Activated CD8-positive, alpha-beta memory T cell treated with anti-CD3 and anti-CD28 coated beads for 24 hours (primary cell): ENCODE results near the gene NUTM2D.
"Not testable (repeated sequence)": the region's sequence is repeated elsewhere in the genome, so short reads cannot be mapped to it uniquely, and the experiment has no call there.

Experiments
- DNase-seq: peaks from one replicate; pipeline ENCODE4 v3.0.0-alpha.2; 2020

NUTM2D gene, protein sequence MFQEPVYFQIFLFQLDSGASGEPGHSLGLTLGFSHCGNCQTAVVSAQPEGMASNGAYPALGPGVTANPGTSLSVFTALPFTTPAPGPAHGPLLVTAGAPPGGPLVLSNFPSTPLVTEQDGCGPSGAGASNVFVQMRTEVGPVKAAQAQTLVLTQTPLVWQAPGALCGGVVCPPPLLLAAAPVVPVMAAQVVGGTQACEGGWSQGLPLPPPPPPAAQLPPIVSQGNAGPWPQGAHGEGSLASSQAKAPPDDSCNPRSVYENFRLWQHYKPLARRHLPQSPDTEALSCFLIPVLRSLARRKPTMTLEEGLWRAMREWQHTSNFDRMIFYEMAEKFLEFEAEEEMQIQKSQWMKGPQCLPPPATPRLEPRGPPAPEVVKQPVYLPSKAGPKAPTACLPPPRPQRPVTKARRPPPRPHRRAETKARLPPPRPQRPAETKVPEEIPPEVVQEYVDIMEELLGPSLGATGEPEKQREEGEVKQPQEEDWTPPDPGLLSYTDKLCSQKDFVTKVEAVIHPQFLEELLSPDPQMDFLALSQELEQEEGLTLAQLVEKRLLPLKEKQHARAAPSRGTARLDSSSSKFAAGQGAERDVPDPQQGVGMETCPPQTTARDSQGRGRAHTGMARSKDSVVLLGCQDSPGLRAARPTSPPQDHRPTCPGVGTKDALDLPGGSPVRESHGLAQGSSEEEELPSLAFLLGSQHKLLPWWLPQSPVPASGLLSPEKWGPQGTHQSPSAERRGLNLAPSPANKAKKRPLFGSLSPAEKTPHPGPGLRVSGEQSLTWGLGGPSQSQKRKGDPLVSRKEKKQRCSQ

DNA sequence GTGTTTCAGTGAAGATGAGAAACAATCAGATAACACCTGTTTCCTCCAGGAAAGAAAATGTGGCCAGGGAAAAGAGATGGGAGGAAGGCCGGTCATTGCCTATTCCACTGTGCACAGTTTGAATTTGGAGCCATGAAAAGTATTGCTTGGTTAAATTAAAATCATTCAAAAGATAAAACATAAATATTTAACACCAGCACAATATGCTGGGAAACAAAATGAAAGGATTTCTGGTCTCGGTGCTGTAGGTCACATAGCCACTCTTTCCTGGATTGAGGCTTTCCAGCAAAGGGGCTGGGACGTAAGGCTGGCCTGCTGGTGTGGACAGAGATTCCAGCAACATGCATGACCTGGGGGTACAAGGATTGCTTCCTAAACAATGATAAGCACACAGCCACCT lies at the start of gene NUTM2D:
Gene NUTM2D, plus strand, starts transcription at position 301 of the 400 bp plus-strand sequence. CDS start 522 bp downstream, outside the sequence.
- DNase-seq, result not testable (repeated sequence)

DNA sequence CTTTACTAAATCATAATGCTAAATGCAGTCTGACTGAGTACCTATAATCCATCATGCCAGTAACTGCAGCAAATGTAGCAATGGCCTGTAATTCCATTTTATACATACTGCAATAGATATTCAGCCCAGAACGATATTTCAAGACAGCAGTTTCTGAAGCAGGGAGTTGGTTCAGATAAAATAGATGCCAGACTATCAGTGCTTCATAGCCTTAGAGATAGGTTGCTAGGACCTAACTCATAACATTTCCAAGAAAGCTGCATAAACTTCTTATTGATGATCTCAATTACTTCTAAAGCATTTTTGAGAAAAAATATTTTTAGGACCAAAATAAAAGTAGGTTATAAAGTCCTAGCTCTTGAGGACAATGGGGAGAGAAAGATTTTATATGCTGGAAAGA lies 48.8 kb upstream of the NUTM2D start:
- not testable (repeated sequence) for DNase-seq

DNA sequence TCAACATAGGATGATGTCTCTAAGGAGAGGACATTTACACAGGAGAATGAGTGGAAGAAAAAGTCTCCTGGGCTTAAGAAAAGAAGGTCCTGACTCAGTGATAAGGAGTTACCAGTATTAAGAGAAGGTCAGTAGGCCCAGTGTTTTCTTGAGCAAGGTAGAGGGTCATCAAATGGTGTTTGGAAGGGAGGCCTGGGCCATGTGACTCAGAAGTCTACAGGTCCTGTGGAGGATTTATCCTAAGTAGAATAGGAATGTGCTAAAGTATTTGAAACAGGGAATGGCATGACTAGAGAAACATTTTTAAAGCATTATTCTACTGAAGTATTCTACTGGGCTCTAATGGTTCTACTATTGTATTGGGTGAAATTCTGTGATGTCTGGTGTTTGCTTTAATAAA lies 47.9 kb upstream of the NUTM2D start:
- DNase-seq, result not testable (repeated sequence)

DNA sequence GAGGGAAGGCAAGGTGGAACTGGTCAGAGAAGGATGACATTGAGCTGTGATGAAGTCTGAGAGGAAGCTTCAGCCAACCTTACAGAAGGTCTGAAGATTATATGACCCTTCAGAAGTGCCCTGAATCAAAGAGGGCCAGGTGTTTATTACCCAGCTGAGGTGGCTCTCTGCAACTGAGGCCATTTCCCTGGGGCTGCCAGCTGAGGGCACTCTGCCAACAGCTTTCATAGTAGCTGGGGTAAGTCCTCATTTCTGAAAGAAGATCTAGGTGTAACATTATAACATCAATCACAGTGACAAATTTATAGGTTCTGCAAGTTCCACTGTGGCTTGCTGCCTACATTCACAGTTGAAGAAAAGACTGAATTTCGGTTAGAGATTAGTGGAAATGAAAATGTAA lies 46.0 kb upstream of the NUTM2D start:
- DNase-seq, result not testable (repeated sequence)

DNA sequence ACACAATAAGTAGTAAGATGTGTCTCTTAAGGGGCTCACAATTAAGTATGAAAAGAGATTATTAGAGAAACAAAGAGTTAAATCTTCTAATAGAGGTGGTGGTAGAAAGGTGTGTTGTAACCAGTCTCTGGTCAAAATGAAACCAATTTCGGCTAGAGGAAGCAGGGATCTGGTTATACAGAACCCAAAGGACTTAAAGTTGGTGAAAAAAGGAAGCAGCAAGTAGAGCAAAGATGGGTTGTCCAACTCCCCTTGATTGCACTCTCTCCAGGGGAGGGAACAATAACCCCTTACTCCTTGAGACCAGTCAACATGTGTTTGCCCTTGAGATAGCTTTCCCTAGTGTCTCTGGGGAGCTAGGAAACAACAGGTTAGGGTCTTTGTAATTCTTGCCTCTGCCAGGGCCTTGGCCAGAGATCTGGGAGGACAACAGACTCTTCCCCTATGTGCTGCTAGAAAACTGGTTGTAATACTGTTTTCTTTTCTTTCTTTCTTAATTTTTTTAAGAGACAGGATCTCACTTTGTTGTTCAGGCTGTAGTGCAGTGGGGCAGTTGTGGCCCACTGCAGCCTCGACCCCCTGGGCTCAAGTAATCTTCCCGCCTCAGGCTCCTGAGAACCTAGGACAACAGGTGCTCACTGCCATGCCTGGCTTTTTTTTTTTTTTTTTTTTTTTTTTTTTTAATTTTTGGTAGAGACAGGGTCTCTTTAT lies 43.7 kb upstream of the NUTM2D start:
- not testable (repeated sequence) for DNase-seq

DNA sequence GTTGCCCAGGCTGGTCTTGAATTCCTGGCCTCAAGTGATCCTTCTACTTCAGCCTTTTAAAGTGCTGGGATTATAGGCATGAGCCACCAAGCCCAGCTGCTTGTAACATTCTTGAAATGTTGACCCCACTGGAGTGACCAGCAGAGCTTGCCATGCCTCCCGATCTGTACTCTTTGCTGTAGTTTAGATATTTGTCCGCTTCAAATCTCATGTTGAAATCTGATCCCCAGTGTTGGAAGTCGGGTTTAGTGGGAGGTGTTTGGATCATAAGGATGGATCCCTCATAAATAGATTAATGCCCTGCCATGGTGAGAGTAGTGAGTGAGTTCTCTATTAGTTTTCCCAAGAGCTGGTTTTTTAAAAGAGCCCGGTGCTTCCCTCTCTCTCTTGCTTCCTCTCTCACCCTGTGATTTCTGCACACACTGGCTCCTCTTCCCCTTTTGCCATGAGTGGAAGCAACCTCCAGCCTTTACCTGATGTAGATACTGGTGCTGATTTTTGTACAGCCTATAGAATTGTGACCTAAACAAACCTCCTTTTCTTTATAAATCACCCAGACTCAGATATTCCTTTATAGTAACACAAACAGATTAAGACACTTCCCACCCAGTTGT lies 43.1 kb upstream of the NUTM2D start:
- not testable (repeated sequence) for DNase-seq

DNA sequence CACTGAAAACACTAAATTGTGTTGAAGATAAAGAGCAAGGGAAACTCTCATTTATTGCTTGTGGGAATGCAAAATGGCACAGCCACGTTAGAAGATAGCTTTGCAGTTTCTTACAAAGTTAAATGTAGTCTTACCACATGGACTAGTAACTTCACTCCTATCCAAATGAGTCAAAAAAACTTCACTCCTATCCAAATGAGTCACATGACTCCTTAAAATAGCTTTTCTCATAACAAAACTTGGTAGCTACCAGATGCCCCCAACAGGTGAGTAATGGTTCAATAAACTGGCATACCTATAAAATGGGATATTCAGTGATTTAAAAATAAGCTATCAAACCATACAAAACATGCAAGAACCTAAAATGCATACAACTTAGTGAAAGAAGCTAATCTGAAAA lies 36.0 kb upstream of the NUTM2D start:
- not testable (repeated sequence) for DNase-seq

DNA sequence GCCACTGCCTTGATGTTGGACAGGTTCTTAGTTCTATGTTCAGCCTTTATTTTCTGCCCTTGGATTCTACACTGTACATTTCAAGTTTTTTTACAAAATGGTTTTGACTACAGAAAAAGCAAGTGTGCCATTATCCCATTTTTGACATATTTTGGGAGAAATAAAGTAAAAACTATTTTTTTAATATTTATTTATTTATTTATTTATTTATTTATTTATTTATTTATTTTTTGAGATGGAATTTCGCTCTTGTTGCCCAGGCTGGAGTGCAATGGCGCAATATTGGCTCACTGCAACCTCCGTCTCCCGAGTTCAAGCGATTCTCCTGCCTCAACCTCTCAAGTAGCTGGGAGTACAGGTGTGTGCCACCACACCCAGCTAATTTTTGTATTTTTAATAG lies 33.0 kb upstream of the NUTM2D start:
- not testable (repeated sequence) for DNase-seq

DNA sequence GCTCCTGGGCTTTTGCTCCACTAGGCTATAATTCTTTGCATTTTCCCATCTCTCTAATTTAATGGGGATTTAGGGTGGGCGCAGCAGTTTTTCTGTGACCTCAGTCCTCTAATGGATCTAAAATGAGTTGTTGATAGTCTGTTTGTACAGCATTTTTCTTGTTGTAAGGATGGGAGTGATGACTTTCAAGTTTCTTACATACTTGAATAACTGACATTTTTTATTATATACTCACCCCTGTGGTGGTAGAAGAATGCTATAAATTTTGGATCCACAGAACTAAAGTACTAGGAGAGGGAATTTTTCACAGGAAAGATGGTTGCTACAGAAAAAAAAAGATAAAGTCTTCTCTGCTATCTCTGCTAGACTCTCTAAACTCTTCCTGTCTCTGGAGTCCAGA lies 29.6 kb upstream of the NUTM2D start:
- not testable (repeated sequence) for DNase-seq

DNA sequence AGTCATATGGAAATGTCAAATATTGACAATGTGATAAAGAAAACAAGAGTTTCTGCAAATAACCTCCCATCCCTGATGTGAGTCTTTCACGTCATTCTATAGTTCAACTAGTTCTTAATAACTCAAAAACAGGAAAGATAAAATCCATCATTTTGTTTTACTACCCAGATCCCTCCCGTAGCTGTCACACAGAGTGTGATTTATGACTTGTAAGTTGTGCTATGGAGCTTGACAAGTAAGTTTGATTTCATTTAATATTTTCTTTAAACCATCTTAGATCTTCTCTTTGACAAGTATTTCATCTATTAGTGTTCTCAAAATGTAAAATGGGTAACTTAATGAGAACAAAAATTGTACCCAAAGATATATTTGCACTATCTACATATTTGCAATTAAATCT lies 28.4 kb upstream of the NUTM2D start:
- not testable (repeated sequence) for DNase-seq

DNA sequence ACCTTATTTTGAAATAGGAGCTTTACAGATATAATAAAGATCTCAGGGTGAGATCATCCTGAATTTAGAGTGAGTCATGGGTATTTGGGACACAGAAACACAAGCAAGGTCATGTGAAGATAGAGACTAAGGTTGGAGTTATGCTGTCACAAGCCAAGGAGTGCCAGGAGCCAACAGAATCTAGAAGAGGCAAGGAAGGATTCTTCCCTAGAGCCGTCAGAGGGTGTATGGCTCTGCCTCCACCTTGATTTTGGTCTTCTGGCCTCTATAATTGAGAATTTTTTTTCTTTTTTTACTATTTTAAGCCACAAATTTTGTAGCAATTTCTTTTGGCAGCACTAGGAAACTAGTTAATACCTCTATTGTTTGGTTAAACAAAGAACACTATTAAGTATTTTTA lies 24.9 kb upstream of the NUTM2D start:
- DNase-seq, result not testable (repeated sequence)

DNA sequence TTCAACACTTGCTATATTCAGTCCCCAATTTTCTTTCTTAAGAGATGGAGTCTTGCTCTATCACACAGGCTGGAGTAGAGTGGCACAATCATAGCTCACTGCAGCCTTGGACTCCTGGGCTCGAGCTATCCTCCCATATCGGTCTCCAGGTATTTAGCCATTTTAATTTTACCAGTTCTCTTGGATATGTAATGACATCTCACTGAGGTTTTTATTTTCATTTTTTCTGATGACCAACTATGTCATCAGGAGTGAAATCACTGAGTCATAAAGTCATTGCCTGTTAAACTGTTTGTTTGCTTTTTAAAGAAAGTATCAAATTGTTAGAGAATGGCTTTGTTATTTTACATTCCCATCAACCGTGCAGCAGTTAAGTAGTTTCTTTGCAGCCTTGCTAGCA lies 17.1 kb upstream of the NUTM2D start:
- DNase-seq, result not testable (repeated sequence)

DNA sequence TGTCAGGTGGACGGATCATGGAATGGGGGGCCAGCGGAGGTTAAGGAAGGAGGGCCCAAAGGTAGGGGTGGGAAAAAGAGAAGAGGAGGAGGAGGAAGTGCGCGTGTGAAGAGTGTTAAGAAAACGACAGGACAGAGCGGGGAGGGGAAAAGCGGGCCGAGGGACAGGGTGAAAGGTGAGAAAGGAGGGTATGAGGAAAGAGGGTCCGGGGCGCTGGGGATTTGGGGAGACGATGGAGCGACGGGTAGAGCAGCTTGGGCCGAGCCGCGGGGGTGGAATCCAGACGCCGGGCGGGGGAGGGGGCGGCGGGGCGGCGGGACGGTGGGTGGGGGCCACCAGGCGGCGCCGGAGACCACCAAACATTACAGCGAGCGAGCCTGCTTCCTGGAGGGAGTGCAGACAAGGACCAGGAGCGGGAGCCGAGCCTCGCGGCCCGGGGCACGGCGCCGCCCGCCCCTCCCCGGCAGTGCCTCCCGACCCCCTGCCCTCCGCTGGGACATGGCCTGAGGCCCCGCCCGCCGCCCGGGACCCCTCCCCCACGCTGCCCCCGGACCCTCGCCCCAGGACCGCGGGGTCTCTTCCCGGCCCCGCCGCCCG lies 15.9 kb upstream of the NUTM2D start:
- DNase-seq, result not testable (repeated sequence)

DNA sequence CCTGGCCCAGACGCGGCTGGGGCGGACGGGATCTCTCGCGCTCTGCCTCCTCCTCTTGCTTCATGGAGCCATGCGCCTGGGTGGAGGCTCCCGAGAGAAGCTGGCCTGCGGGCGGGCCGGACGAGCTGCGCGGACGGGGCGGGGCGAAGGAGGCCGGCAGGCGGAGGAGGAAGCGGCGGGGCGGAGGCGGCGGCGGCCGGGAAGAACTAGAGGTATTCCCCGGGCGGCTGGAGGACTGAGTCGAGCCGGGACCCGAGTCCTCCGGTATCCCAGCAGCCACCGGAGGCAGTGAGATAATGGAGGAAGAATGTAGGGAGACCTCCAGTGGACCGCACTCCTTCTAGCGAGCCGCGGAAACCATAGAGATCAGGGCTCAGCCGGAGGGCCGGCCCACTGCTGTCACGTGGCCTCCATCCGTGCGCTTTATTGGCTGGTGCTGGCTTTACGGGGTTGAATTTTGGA lies 15.3 kb upstream of the NUTM2D start:
- DNase-seq, result peak; percentile 91

DNA sequence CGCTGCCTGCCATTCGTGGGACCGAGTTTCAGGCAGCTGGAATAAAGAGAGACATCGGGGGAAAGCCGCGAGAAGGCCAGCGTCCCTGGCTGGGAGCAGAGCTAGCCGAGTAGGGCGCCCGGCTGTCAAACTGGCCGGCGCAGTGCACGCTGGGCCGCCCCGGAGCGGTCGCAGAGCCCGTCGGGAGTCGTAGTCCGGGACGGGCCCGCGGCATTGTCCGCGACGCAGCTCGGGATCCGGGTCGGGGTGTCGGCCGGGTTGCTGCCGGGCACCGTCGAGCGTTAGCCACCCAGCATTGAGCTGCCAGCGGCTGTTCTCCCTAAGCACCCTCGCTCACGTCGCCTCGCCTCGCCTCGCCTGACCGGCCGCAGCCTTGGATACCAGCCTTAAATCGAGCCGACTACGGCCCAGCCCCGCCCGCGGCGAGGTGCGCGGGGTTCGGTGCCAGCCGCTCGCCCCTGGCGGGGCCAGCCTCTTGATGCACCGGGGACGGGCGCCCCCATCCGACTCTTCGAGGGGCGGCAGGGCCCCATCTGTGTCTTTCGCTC lies 14.8 kb upstream of the NUTM2D start:
- peak; percentile 90 for DNase-seq

DNA sequence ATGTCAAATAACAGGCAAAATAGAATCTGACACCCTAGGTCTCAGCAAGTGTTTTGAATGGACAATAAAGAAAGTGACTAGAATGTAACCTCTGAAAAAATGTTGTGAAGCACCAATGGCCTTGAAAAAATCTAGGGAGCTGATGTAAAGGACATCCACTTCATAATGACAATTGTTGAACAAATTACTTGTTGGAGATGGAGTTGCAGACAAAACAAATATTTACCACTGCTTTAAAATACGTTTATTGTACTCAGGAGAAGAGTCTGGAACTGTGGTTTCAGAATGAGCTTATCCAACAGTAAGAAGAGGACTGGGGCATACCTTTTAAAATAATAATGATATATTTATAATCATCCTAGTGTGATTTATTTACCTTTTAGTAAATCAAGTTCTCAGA lies 11.8 kb upstream of the NUTM2D start:
- not testable (repeated sequence) for DNase-seq

DNA sequence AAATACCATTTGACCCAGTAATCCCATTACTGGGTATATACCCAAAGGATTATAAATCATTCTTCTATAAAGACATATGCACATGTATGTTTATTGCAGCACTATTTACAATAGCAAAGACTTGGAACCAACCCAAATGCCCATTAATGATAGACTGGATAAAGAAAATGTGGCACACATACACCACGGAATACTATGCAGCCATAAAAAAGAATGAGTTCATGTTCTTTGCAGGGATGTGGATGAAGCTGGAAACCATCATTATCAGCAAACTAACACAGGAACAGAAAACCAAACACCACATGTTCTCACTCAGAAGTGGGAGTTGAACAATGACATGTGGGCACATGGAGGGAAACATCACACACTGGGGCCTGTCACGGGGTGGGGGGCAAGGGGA lies 7.4 kb upstream of the NUTM2D start:
- not testable (repeated sequence) for DNase-seq

DNA sequence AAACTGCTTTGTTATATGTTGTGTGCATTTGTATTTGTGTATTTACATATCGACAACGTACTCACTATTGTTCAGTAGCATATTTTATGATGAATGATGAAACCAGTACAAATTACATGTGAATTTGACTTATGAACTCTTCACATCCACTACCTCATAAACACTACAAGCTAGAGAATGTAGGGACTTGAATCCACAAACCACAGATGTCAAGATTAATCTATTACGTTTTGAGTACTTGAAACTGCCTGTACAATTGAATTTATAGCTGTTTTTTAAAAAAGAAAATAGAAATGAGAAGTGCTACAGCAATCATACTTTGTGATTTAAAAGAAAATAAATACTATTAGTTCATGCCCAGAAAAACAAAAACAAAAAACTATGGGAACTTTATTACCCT lies 4.7 kb upstream of the NUTM2D start:
- not testable (repeated sequence) for DNase-seq

DNA sequence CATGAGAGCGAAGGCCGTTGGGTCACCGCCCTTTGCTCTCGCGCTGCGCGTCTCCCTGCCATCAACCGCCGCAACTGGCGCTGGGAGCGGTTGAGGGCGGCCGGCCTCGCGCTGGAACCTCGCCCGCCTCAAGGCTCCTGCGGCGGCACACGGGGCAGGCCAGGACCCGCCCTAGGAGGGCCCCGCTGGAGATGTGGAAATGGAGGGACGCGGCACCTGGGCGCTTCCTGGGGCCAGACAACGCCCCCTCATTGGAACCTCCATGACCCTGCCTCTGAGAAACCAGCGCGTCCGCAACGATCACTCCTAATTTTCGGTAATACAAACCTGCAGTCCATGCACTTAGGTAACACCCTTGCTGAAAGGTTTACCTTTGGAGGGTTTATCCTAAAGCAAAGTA lies 2.4 kb upstream of the NUTM2D start:
- DNase-seq, result not testable (repeated sequence)

DNA sequence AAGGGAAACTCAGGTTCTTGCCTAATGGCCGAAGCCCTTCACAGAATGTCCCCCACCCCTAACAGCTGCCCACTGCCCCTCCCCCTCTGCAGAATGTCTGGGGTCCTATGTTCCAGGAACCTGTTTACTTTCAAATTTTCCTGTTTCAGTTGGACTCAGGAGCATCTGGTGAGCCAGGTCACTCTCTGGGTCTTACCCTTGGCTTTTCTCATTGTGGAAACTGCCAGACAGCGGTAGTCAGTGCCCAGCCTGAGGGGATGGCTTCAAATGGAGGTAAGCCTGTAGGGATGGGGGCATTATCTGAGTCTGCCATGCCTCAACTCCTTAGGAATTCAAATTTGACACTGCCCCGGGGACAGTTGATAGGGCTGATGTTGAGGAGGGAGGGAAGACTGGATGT lies 615 bp downstream of the NUTM2D start:
- not testable (repeated sequence) for DNase-seq

DNA sequence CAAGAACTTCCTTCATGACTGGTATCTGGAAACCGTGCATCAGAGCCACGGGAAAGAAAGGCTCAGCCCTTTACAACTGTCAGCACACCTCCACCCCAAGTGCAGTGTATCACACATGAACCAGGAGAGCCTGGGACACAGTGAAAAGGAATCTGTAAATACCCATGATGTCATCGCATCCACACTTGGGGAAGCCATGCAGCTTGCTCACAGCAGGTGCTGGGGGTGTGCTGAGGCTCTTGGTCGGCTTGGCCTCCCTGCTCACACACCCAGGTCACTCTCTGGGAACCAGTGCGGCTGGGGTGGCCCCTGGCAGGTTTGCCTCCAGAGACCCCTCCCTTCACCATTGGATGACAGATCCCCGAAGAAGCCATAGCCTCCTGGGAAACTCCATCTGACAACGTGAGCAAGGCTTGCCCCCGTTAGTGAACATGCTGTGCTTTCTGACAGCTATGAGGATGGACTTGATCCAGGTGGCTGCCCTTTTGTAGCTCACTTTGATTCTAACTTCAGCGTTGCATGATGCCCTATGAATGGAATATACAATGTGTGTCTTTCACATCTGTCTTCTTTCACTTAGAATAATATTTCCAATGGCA lies 12.1 kb downstream of the NUTM2D start:
- DNase-seq, result not testable (repeated sequence)
